Measurements from ENCODE around the gene CDK6. TPM values are rescaled to one million over a fixed set of nuclear protein-coding genes. Genes with fewer than 3 reads are reported as not detected.

Gene CDK6
- total RNA-seq, 4 donors from 2014 or later: 18.9 to 30.3 (median 24.2) TPM

- TF ChIP-seq CTCF (IDR thresholded peaks at IDR 0.05): no peak
- DNase-seq (ENCODE audit: low spot score): no peak
- ATAC-seq (ENCODE audit: low FRiP score): no peak
Measured at GRCh38 chr7:92782855-92783254, 53.5 kb downstream of the CDK6 start.

- ATAC-seq (ENCODE audit: low FRiP score): no peak
- DNase-seq (ENCODE audit: low spot score): no peak
- no peak for TF ChIP-seq CTCF (IDR thresholded peaks at IDR 0.05)
Measured at GRCh38 chr7:92782236-92782635, 54.1 kb downstream of the CDK6 start.

- no peak for DNase-seq (ENCODE audit: low spot score)
- no peak for TF ChIP-seq CTCF (IDR thresholded peaks at IDR 0.05)
- ATAC-seq (ENCODE audit: low FRiP score): no peak
Measured at GRCh38 chr7:92781117-92781720, 55.2 kb downstream of the CDK6 start.

GRCh38 chr7:92778972-92779371, 57.4 kb downstream of the CDK6 start:
- ATAC-seq (ENCODE audit: low FRiP score) (peak; percentile 84), DNase-seq (ENCODE audit: low spot score) (no peak)
- TF ChIP-seq CTCF (IDR thresholded peaks at IDR 0.05): no peak

GRCh38 chr7:92777993-92778392, 58.4 kb downstream of the CDK6 start:
- no peak for TF ChIP-seq CTCF (IDR thresholded peaks at IDR 0.05)
- ATAC-seq (ENCODE audit: low FRiP score): no peak
- DNase-seq (ENCODE audit: low spot score): no peak

- ATAC-seq (ENCODE audit: low FRiP score): no peak
- no peak for TF ChIP-seq CTCF (IDR thresholded peaks at IDR 0.05)
- DNase-seq (ENCODE audit: low spot score): no peak
Measured at GRCh38 chr7:92773808-92774207, 62.6 kb downstream of the CDK6 start.

GRCh38 chr7:92769844-92770243, 66.5 kb downstream of the CDK6 start:
- ATAC-seq (ENCODE audit: low FRiP score) (no peak), DNase-seq (ENCODE audit: low spot score) (no peak)
- TF ChIP-seq CTCF (IDR thresholded peaks at IDR 0.05): no peak
